SU-DHL-6 (cell line): ENCODE measurements around the gene OAT.

Source experiments
- H2AFZ ChIP-seq: fragments of 200-600 bp; sonication (generic); 2 replicates; pipeline ENCODE4 v1.6.1; 2014; ENCODE audit warnings: low read depth, mild to moderate bottlenecking, moderate library complexity, mixed read lengths, antibody characterized with exemption, low read length; ENCODE audit not compliant: severe bottlenecking
- H3F3A ChIP-seq: fragments of 200-600 bp; shearing (Covaris generic); 2 replicates; pipeline ENCODE4 v1.6.0; 2016; ENCODE audit warnings: antibody characterized with exemption, mild to moderate bottlenecking; ENCODE audit not compliant: insufficient read depth
- H3K27ac ChIP-seq: fragments of 200-600 bp; sonication (generic); 2 replicates; pipeline ENCODE4 v1.5.1; 2016; ENCODE audit warnings: low read depth, mild to moderate bottlenecking, low read length, moderate library complexity, mixed read lengths
- H3K27me3 ChIP-seq: fragments of 200-600 bp; sonication (generic), shearing (Covaris generic); 2 replicates; pipeline ENCODE4 v1.6.0; 2014; ENCODE audit warnings: mild to moderate bottlenecking, low read length
- H3K36me3 ChIP-seq: fragments of 200-600 bp; sonication (generic); 2 replicates; pipeline ENCODE4 v1.6.1; 2014; ENCODE audit warnings: mild to moderate bottlenecking, low read length, mixed read lengths
- H3K4me2 ChIP-seq: fragments of 300-600, 200-600 bp; shearing (Covaris generic), sonication (generic); 2 replicates; pipeline ENCODE4 v1.6.0; 2014; ENCODE audit warnings: low read length, low read depth, mild to moderate bottlenecking; ENCODE audit not compliant: poor library complexity, severe bottlenecking
- H3K4me3 ChIP-seq: fragments of 200-600 bp; sonication (generic); 2 replicates; pipeline ENCODE4 v1.5.1; 2014; ENCODE audit warnings: antibody characterized with exemption, low read length, mild to moderate bottlenecking, mixed read lengths; ENCODE audit not compliant: insufficient read depth, poor library complexity, severe bottlenecking
- H3K79me2 ChIP-seq: fragments of 200-600 bp; sonication (generic); 2 replicates; pipeline ENCODE4 v1.6.1; 2014; ENCODE audit warnings: mild to moderate bottlenecking, low read length, moderate library complexity; ENCODE audit not compliant: insufficient read depth
- H3K9ac ChIP-seq: fragments of 200-600 bp; sonication (generic); 2 replicates; pipeline ENCODE4 v1.7.0; 2014; ENCODE audit warnings: mild to moderate bottlenecking, low read length
- H3K9me2 ChIP-seq: fragments of 200-600 bp; sonication (generic); replicated peaks from 2 replicates; pipeline ENCODE4 v1.6.1; 2014; ENCODE audit warnings: low read length; ENCODE audit not compliant: insufficient read depth
- H3K9me3 ChIP-seq: fragments of 200-600 bp; sonication (generic); 2 replicates; pipeline ENCODE4 v1.6.1; 2014; ENCODE audit warnings: low read length, mixed read lengths; ENCODE audit not compliant: insufficient read depth
- H4K20me1 ChIP-seq: fragments of 200-600 bp; sonication (generic); 2 replicates; pipeline ENCODE4 v1.6.1; 2014; ENCODE audit warnings: low read depth, mild to moderate bottlenecking, antibody characterized with exemption, low read length, moderate library complexity, mixed read lengths
- EZH2phosphoT487 ChIP-seq: fragments of 200-600 bp; sonication (generic), shearing (Covaris generic); conservative IDR thresholded peaks from 2 replicates; pipeline ENCODE4 v1.6.1; 2018; ENCODE audit warnings: mild to moderate bottlenecking, antibody characterized with exemption, low read length, moderate library complexity, mixed read lengths
- TF ChIP-seq, protein P1 (sequence below): fragments of 200-600 bp; sonication (generic); IDR thresholded peaks from one replicate; pipeline ENCODE4 v1.5.1; 2017; ENCODE audit warnings: antibody characterized with exemption, mild to moderate bottlenecking, low read length, moderate library complexity; ENCODE audit not compliant: insufficient read depth, poor library complexity, severe bottlenecking

The OAT gene

GRCh38 chr10:124418726-124419501 lies at the start of gene OAT:
OAT (minus strand) TSS chr10:124418923; CDS start chr10:124412171, 6,752 bp downstream.
- Histone ChIP-seq H3K4me3 (peak within 1 kb of the TSS; percentile 69), H3F3A (0 out of 2 replicates have a peak, but pooled peaks cover 3% of the 10 kb centered on the region), H4K20me1 (no peaks in the 10 kb centered on the region)

GRCh38 chr10:124467165-124467564 lies 48.4 kb upstream of the OAT start:
- Histone ChIP-seq H2AFZ (no peak overlapping the region), H4K20me1 (no peaks in the 10 kb centered on the region), H3K36me3 (no peaks in the 10 kb centered on the region), H3K9me3 (no peaks in the 10 kb centered on the region), H3K4me2 (peak overlapping the region; percentile 37), H3F3A (peaks cover 5% of the 10 kb centered on the region; the same call in 1 of the 2 replicates), H3K27me3 (no peaks in the 10 kb centered on the region), H3K79me2 (no peaks in the 10 kb centered on the region), H3K27ac (peak overlapping the region; percentile 46), H3K4me3 (no peak overlapping the region), H3K9me2 (no peaks in the 10 kb centered on the region), H3K9ac (no peak overlapping the region)
- no peak for TF ChIP-seq EZH2phosphoT487
- TF ChIP-seq, protein P1, sequence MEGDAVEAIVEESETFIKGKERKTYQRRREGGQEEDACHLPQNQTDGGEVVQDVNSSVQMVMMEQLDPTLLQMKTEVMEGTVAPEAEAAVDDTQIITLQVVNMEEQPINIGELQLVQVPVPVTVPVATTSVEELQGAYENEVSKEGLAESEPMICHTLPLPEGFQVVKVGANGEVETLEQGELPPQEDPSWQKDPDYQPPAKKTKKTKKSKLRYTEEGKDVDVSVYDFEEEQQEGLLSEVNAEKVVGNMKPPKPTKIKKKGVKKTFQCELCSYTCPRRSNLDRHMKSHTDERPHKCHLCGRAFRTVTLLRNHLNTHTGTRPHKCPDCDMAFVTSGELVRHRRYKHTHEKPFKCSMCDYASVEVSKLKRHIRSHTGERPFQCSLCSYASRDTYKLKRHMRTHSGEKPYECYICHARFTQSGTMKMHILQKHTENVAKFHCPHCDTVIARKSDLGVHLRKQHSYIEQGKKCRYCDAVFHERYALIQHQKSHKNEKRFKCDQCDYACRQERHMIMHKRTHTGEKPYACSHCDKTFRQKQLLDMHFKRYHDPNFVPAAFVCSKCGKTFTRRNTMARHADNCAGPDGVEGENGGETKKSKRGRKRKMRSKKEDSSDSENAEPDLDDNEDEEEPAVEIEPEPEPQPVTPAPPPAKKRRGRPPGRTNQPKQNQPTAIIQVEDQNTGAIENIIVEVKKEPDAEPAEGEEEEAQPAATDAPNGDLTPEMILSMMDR: no peak

More at GRCh38 chr10:124418726-124419501, at the start of gene OAT:
- TF ChIP-seq, protein P1: no peak
- no peak for TF ChIP-seq EZH2phosphoT487
- peaks cover 8% of the 10 kb centered on the region for H3K79me2 ChIP-seq
- no peaks in the 10 kb centered on the region for H3K9me2 ChIP-seq
- H3K4me2 ChIP-seq: peak within 1 kb of the TSS; percentile 74
- H3K36me3 ChIP-seq: no peaks in the 10 kb centered on the region
- no peaks in the 10 kb centered on the region for H3K9me3 ChIP-seq
- peak within 1 kb of the TSS; percentile 89 for H2AFZ ChIP-seq
- H3K27ac ChIP-seq: no peak within 1 kb of the TSS
- H3K9ac ChIP-seq: peak within 1 kb of the TSS; percentile 65
- H3K27me3 ChIP-seq: no peaks in the 10 kb centered on the region

DNA sequence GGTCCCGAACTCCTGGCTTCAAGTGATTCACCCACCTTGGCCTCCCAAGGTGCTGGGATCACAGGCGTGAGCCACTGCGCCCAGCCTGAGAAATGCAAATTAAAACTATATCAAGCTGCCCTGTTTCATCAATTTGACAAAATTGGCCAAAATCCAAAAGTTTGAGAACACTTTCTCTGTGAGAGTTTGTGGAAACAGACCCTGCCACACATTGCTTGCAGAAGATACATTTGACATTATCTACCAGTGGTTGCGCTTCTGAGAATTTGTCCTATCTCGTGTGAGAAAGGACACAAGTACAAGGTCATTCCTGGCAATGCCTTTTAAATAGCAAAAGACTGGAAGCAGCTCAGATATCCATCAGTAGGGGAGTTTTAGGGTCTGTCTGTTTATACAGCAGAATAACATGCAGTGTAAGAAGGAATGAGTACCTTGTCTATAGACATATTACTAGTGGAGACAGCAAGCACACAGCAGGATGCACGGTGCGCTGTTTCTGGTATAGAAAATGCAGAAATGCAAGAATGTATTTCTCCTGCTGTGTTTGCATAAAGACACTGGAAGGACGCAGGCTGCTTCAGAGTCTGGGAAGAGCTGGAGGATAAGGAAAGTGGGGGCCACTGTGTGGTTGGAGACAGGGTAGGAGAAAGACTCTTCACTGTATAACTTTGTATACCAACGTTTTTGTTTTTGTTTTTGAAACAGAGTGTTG lies 47.2 kb upstream of the OAT start:
- H3K4me3 ChIP-seq: no peak overlapping the region
- no peaks in the 10 kb centered on the region for H3K36me3 ChIP-seq
- H3K9me3 ChIP-seq: no peaks in the 10 kb centered on the region
- no peak overlapping the region for H2AFZ ChIP-seq
- H3F3A ChIP-seq: peaks cover 5% of the 10 kb centered on the region; the same call in 1 of the 2 replicates
- H3K4me2 ChIP-seq: peak overlapping the region; percentile 39
- no peaks in the 10 kb centered on the region for H3K27me3 ChIP-seq
- H3K9ac ChIP-seq: peak overlapping the region; percentile 5; the same call in 1 of the 2 replicates
- H3K27ac ChIP-seq: peak overlapping the region; percentile 35
- H3K9me2 ChIP-seq: no peaks in the 10 kb centered on the region
- no peaks in the 10 kb centered on the region for H4K20me1 ChIP-seq
- TF ChIP-seq, protein P1: no peak
- no peaks in the 10 kb centered on the region for H3K79me2 ChIP-seq
